Liver (tissue), 3 donors: ENCODE results near the gene ECHS1.

Source experiments
- GABPA ChIP-seq, 2 donors: IDR thresholded peaks in 1 of 2; conservative IDR thresholded peaks in 1 of 2; 2 replicates each; pipeline ENCODE4 v1.6.1; 2016; ENCODE audit warnings: antibody characterized with exemption in 2 of 2, mild to moderate bottlenecking in 1 of 2, moderate library complexity in 1 of 2
- HNF4A ChIP-seq, 2 donors: conservative IDR thresholded peaks; 2 replicates each; pipeline ENCODE4 v1.6.1; 2016; ENCODE audit warnings: antibody characterized with exemption in 2 of 2, mild to moderate bottlenecking in 2 of 2
- JUND ChIP-seq, 2 donors: IDR thresholded peaks; 2 replicates each; pipeline ENCODE4 v1.6.1; 2016; ENCODE audit warnings: antibody characterized with exemption in 2 of 2
- MAX ChIP-seq: IDR thresholded peaks from 2 replicates; pipeline ENCODE4 v1.6.1; 2016; ENCODE audit warnings: antibody characterized with exemption
- NR2F2 ChIP-seq: IDR thresholded peaks from 2 replicates; pipeline ENCODE4 v1.6.1; 2016; ENCODE audit warnings: antibody characterized with exemption
- RXRA ChIP-seq, 2 donors: IDR thresholded peaks; 2 replicates each; pipeline ENCODE4 v1.6.1; 2017 to 2018; ENCODE audit warnings: antibody characterized with exemption in 2 of 2, mild to moderate bottlenecking in 1 of 2
- TAF1 ChIP-seq: conservative IDR thresholded peaks from 2 replicates; pipeline ENCODE4 v1.6.1; 2016; ENCODE audit warnings: antibody characterized with exemption, mild to moderate bottlenecking
- TF ChIP-seq, protein P1 (sequence below): fragments of 150-350 bp; IDR thresholded peaks from 2 replicates; pipeline ENCODE4 v1.5.1; 2017; ENCODE audit warnings: improper control_type of control experiment, low read depth, low read length; ENCODE audit not compliant: missing input control
- TF ChIP-seq, protein P2 (sequence below): IDR thresholded peaks from 2 replicates; pipeline ENCODE4 v1.6.1; 2016; ENCODE audit warnings: antibody characterized with exemption
- donor health status: healthy.
- donor health status: healthy.

DNA sequence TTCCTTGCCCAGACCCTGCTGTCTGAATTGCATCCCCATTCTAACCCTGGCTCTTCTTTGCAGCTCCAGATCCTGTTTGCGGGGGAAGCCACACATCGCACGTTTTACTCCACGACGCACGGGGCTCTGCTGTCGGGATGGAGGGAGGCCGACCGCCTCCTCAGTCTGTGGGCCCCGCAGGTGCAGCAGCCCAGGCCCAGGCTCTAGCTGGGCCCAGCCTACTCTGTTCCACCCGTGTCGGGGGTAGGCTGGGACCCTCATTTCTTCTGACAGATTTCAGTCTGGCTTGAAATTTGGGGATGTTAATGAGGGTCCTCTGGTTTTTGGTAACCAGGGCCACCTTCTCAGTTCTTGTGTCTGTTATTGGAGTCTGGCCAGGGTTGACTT, 18.1 kb upstream of the ECHS1 start:
- TF ChIP-seq, protein P1, sequence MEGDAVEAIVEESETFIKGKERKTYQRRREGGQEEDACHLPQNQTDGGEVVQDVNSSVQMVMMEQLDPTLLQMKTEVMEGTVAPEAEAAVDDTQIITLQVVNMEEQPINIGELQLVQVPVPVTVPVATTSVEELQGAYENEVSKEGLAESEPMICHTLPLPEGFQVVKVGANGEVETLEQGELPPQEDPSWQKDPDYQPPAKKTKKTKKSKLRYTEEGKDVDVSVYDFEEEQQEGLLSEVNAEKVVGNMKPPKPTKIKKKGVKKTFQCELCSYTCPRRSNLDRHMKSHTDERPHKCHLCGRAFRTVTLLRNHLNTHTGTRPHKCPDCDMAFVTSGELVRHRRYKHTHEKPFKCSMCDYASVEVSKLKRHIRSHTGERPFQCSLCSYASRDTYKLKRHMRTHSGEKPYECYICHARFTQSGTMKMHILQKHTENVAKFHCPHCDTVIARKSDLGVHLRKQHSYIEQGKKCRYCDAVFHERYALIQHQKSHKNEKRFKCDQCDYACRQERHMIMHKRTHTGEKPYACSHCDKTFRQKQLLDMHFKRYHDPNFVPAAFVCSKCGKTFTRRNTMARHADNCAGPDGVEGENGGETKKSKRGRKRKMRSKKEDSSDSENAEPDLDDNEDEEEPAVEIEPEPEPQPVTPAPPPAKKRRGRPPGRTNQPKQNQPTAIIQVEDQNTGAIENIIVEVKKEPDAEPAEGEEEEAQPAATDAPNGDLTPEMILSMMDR, result no peak
- TF ChIP-seq MAX (no peak), RXRA (IDR thresholded peaks at IDR 0.05) (no peak), JUND (IDR thresholded peaks at IDR 0.05) (no peak), HNF4A (conservative IDR thresholded peaks at IDR 0.05) (no peak), TAF1 (no peak), GABPA (IDR thresholded peaks at IDR 0.05 in 1 of 2, conservative IDR thresholded peaks at IDR 0.05 in 1 of 2) (no peak), NR2F2 (no peak)
- TF ChIP-seq, protein P2, sequence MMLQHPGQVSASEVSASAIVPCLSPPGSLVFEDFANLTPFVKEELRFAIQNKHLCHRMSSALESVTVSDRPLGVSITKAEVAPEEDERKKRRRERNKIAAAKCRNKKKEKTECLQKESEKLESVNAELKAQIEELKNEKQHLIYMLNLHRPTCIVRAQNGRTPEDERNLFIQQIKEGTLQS, result no peak
